Esophagus squamous epithelium (tissue), 4 donors: ENCODE measurements around the gene HS1BP3.

ENCODE experiments used
- CTCF ChIP-seq, 6 experiments: fragments of 450-650 bp in 4 of 6; fragments of 200-600 bp in 2 of 6; sonication (generic) in 2 of 6; IDR thresholded peaks; one replicate each; pipeline ENCODE4 v1.5.1; 2016 to 2019; ENCODE audit warnings: antibody characterized with exemption in 6 of 6, mild to moderate bottlenecking in 4 of 6, moderate library complexity in 4 of 6
- POLR2A ChIP-seq, 4 donors: fragments of 450-650 bp; IDR thresholded peaks; one replicate each; pipeline ENCODE4 v1.6.1; 2017; ENCODE audit warnings: antibody characterized with exemption in 4 of 4, mild to moderate bottlenecking in 4 of 4, moderate library complexity in 3 of 4

- TF ChIP-seq CTCF (IDR thresholded peaks at IDR 0.05): no peak
- no peak for TF ChIP-seq POLR2A (IDR thresholded peaks at IDR 0.05)
Measured at GRCh38 chr2:20678086-20678395, 27.1 kb upstream of the HS1BP3 start.
